Neural cell (in vitro differentiated cells): ENCODE results near the gene ARID1B. TPM values are rescaled to one million over a fixed set of nuclear protein-coding genes. Genes with fewer than 3 reads are reported as not detected.

Experiments
- H2AFZ ChIP-seq: fragments of 200-600, 300-800 bp; sonication (generic), shearing (Covaris generic); 2 replicates; pipeline ENCODE4 v1.6.0; 2014; ENCODE audit warnings: low read depth, mild to moderate bottlenecking, antibody characterized with exemption, low read length, moderate library complexity
- H3F3A ChIP-seq: fragments of 200-600 bp; shearing (Covaris generic); 2 replicates; pipeline ENCODE4 v1.6.1; 2016; ENCODE audit warnings: mild to moderate bottlenecking, moderate library complexity, mixed read lengths, antibody characterized with exemption, low read length; ENCODE audit not compliant: insufficient read depth, poor library complexity, severe bottlenecking
- H3K27ac ChIP-seq: fragments of 200-600, 300-800 bp; sonication (generic), shearing (Covaris generic); 2 replicates; pipeline ENCODE4 v1.5.1; 2014; ENCODE audit warnings: mild to moderate bottlenecking, low read length, moderate library complexity
- H3K27me3 ChIP-seq: fragments of 300-800, 200-600 bp; sonication (generic), shearing (Covaris generic); 2 replicates; pipeline ENCODE4 v1.6.0; 2014; ENCODE audit warnings: mild to moderate bottlenecking, low read depth, low read length, moderate library complexity; ENCODE audit not compliant: insufficient read depth
- H3K36me3 ChIP-seq: fragments of 300-800, 200-600 bp; sonication (generic), shearing (Covaris generic); 2 replicates; pipeline ENCODE4 v1.5.1; 2014; ENCODE audit warnings: mild to moderate bottlenecking, antibody characterized with exemption, low read length, moderate library complexity; ENCODE audit not compliant: insufficient read depth
- H3K4me2 ChIP-seq: fragments of 300-800, 200-600 bp; sonication (generic), shearing (Covaris generic); 2 replicates; pipeline ENCODE4 v1.6.0; 2014; ENCODE audit warnings: mild to moderate bottlenecking, low read length
- H3K4me3 ChIP-seq: fragments of 300-800, 200-600 bp; sonication (generic), shearing (Covaris generic); 2 replicates; pipeline ENCODE4 v1.5.1; 2014; ENCODE audit warnings: mild to moderate bottlenecking, low read length, moderate library complexity
- H3K79me2 ChIP-seq: fragments of 200-600 bp; shearing (Covaris generic); replicated peaks from 2 replicates; pipeline ENCODE4 v1.6.0; 2014; ENCODE audit warnings: mild to moderate bottlenecking, low read length, moderate library complexity; ENCODE audit not compliant: insufficient read depth
- H3K9ac ChIP-seq: fragments of 300-800, 200-600 bp; sonication (generic), shearing (Covaris generic); 2 replicates; pipeline ENCODE4 v1.6.1; 2016; ENCODE audit warnings: mild to moderate bottlenecking, low read length, mixed read lengths
- H3K9me2 ChIP-seq: fragments of 200-600 bp; shearing (Covaris generic); 2 replicates; pipeline ENCODE4 v1.6.1; 2016; ENCODE audit warnings: mild to moderate bottlenecking, low read length, mixed read lengths; ENCODE audit not compliant: insufficient read depth
- H3K9me3 ChIP-seq: fragments of 200-600, 300-800 bp; sonication (generic), shearing (Covaris generic); 2 replicates; pipeline ENCODE4 v1.6.1; 2016; ENCODE audit warnings: mild to moderate bottlenecking, mixed run types, low read length, moderate library complexity, mixed read lengths
- H4K20me1 ChIP-seq: fragments of 200-600 bp; shearing (Covaris generic); 2 replicates; pipeline ENCODE4 v1.6.1; 2016; ENCODE audit warnings: mild to moderate bottlenecking, mixed run types; ENCODE audit not compliant: insufficient read depth
- CTCF ChIP-seq: fragments of 450-650 bp; IDR thresholded peaks from 2 replicates; pipeline ENCODE4 v1.5.1; 2014; ENCODE audit warnings: antibody characterized with exemption, mild to moderate bottlenecking, moderate library complexity; ENCODE audit not compliant: poor library complexity, severe bottlenecking
- EP300 ChIP-seq: fragments of 450-650 bp; conservative IDR thresholded peaks from 2 replicates; pipeline ENCODE4 v1.6.1; 2014; ENCODE audit warnings: antibody characterized with exemption, mild to moderate bottlenecking, moderate library complexity; ENCODE audit not compliant: poor library complexity, severe bottlenecking
- EZH2 ChIP-seq: fragments of 200-600, 300-800 bp; shearing (Covaris generic), sonication (generic); IDR thresholded peaks from 2 replicates; pipeline ENCODE4 v1.6.1; 2014; ENCODE audit warnings: antibody characterized with exemption, low read length, borderline replicate concordance, mild to moderate bottlenecking; ENCODE audit not compliant: insufficient read depth, poor library complexity, severe bottlenecking
- MXI1 ChIP-seq: fragments of 450-650 bp; conservative IDR thresholded peaks from 2 replicates; pipeline ENCODE4 v1.6.1; 2014; ENCODE audit warnings: antibody characterized with exemption, mild to moderate bottlenecking; ENCODE audit not compliant: poor library complexity, severe bottlenecking
- POLR2AphosphoS5 ChIP-seq: IDR thresholded peaks from 2 replicates; pipeline ENCODE4 v1.6.1; 2012
- RAD21 ChIP-seq: fragments of 450-650 bp; conservative IDR thresholded peaks from 2 replicates; pipeline ENCODE4 v1.6.1; 2014; ENCODE audit warnings: antibody characterized with exemption, mild to moderate bottlenecking, moderate library complexity
- REST ChIP-seq: IDR thresholded peaks from 2 replicates; pipeline ENCODE4 v1.6.1; 2012; ENCODE audit warnings: borderline replicate concordance
- SMC3 ChIP-seq: fragments of 450-650 bp; conservative IDR thresholded peaks from 2 replicates; pipeline ENCODE4 v1.6.1; 2014; ENCODE audit warnings: antibody characterized with exemption, mild to moderate bottlenecking, moderate library complexity; ENCODE audit not compliant: poor library complexity
- TAF1 ChIP-seq: IDR thresholded peaks from 2 replicates; pipeline ENCODE4 v1.6.1; 2012; ENCODE audit warnings: low read depth
- polyA plus RNA-seq: library from polyadenylated mRNA; depleted of rRNA; stranded (reverse); fragments of >200 nt; gene quantifications from 2 replicates; pipeline ENCODE4 v1.2.3, GENCODE V29; 2014

ARID1B gene
- polyA plus RNA-seq, 1 donor from 2014 or later = 35.0 TPM

GRCh38 chr6:157196391-157196790 is 419.2 kb downstream of the ARID1B start:
- H3K4me3 ChIP-seq = no peak overlapping the region
- H3K36me3 ChIP-seq = no peaks in the 10 kb centered on the region
- H2AFZ ChIP-seq = no peak overlapping the region
- H3K27me3 ChIP-seq = no peaks in the 10 kb centered on the region
- H3K9me2 ChIP-seq = no peaks in the 10 kb centered on the region
- no peak overlapping the region for H3K27ac ChIP-seq
- no peaks in the 10 kb centered on the region for H3K9me3 ChIP-seq
- no peak overlapping the region for H3K9ac ChIP-seq
- no peak for TF ChIP-seq POLR2AphosphoS5
- TF ChIP-seq TAF1 = no peak
- no peak overlapping the region for H3K4me2 ChIP-seq
- H3F3A ChIP-seq = no peaks in the 10 kb centered on the region
- H4K20me1 ChIP-seq = no peaks in the 10 kb centered on the region
- H3K79me2 ChIP-seq = no peaks in the 10 kb centered on the region

- Histone ChIP-seq H4K20me1 (no peaks in the 10 kb centered on the region), H3K79me2 (no peaks in the 10 kb centered on the region), H3K9ac (no peak overlapping the region), H3F3A (no peaks in the 10 kb centered on the region), H3K9me3 (no peaks in the 10 kb centered on the region), H2AFZ (no peak overlapping the region), H3K4me2 (no peak overlapping the region), H3K36me3 (peaks cover 2% of the 10 kb centered on the region), H3K4me3 (no peak overlapping the region), H3K9me2 (no peaks in the 10 kb centered on the region), H3K27ac (no peak overlapping the region), H3K27me3 (no peaks in the 10 kb centered on the region)
- TF ChIP-seq RAD21 = no peak
- no peak for TF ChIP-seq REST
- no peak for TF ChIP-seq CTCF
- no peak for TF ChIP-seq SMC3
- no peak for TF ChIP-seq EZH2
- TF ChIP-seq TAF1 = no peak
- no peak for TF ChIP-seq POLR2AphosphoS5
- no peak for TF ChIP-seq MXI1
- no peak for TF ChIP-seq EP300
Observed at GRCh38 chr6:157198425-157199279, 421.5 kb downstream of the ARID1B start.
